Measurements from ENCODE around the gene MARCHF10. TPM values are rescaled to one million over a fixed set of nuclear protein-coding genes. Genes with fewer than 3 reads are reported as not detected.
A peak's percentile ranks its signal among the peaks of the same experiment; 100 is the strongest.

The MARCHF10 gene
- total RNA-seq, 1 donor from 2014 or later: not detected

DNA sequence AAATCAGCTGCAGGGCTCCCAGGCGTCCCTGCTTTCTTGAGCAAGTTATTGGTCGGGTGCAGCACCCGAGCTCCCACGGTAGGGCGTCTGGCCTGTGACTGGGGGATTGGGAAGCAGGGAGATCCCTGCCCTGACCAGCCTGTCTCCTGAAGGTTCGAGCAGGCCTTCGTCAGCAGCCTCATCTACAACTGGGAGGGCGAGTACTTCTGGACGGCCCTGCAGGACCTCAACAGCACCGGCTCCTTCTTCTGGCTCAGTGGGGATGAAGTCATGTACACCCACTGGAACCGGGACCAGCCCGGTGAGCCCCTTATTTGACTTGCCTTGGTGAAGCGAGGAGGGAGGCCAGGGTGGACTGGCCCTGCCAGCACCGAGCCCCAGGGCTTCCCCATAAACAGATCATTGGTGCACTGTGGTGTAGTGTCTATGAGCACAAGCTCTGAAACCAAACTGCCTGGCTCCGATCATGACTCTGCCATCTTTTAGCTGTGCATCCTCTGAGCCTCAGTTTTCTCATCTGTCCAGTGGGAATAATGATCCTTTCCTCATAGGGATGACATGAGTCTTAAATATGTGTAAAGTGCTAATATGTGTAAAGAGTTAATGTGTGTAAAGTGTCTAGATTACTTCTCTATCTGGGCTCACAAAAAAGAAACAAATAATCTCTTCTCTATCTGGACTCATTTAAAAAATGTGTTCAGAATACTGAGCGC is 131.7 kb downstream of the MARCHF10 start:
- no peak for ATAC-seq

DNA sequence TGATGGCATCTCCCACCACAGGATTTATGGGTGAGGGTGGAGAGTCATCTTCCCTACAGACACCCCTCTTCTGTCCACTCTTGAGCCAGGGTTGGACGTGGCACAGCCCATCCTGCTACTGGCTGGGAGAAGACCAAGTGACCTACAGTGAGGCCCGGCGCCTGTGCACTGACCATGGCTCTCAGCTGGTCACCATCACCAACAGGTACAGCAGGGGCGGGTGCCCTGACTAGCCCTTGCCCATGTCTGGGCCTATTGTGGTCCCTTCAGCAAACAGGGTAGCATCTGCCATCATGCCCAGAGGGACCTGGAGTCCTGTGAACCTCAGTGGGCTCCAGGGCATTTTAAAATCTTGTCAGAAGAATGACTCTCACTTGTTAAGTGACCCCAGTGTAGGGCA is 132.4 kb downstream of the MARCHF10 start:
- no peak for ATAC-seq

DNA sequence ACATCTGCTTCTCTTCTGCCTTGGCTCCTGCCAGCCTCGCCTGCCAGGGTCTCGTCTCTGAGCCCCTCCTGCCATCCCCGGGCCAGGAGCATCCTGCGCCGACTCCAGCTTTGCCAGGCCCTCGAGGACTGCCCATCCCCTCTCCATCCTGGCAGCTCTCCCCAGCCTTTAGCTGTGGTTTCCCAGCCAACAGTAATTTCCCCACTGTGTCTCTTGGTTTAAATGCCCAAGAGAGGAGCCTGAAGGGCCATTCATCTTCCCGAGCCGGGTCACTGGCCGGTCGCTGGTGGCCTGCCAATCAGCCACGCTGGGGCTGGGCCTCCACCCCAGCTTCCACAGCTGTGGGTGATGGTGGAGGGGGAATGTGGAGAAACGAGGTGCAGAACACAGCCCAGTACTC is 132.9 kb downstream of the MARCHF10 start:
- ATAC-seq: no peak

DNA sequence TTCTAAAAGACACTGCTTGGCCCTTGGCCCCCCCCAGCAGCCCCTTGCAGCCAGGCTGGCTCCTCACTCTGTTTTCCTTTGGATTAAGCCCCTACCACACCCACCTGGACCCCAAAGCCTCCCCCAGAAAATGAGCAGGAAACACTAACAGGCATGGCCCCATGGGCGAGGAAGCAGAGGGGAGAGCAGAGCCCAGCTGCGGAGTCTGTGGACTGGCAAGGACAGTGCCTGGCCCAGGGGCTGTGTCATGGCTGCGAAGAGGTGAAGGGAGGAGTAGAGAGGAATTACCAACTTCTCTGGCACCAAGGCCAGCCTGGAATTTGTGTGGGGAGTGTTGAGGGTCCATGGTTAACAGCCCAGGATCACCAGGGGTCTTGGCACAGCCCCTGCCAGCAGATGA is 133.3 kb downstream of the MARCHF10 start:
- no peak for ATAC-seq

DNA sequence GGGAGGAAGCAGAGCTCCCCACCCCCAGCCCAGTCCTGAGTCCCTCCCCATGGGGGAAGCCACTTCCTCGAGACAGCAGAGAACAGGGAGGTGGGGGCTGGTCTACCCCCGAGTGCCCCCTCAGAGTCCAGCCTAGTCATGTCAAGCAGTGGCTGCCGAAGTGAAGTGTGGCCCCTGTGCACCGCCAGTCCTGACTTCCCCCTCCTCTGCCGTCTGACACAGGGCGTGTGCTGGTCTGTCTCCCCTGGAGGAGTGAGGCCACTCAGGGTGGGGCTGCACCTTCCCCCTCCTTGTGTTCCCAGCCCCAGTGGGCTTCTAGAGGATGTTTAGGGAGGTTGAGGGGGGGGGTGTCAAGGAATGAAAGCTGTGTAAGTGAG is 133.8 kb downstream of the MARCHF10 start:
- no peak for ATAC-seq

DNA sequence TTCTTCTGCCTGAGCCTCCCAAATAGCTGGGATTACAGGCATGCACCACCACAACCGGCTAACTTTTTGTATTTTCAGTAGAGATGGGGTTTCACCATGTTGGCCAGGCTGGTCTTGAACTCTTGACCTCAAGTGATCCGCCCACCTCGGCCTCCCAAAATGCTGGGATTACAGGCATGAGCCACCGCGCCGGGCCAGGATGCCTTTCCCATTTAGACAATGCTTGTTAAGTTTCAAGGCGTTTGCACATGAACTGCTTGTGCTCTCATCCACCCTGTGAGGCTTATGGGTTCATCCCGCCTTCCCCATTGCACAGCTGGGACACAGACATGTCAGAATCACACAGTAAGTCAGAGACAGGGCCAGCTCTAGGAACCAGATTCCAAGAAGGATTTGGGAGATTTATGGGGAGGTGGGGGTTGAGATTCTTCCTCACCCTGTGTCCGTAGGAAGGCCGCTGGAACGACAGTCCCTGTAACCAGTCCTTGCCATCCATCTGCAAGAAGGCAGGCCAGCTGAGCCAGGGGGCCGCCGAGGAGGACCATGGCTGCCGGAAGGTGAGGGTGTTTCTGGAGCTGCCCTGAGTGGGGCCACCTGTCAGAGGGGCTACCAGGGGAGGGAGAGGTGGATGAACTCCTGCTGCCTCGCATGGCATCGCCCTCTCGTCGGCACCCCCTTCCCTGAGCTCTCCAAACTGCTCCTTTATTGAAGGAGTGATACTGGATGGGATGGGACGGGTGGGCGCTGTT is 134.3 kb downstream of the MARCHF10 start:
- no peak for ATAC-seq

DNA sequence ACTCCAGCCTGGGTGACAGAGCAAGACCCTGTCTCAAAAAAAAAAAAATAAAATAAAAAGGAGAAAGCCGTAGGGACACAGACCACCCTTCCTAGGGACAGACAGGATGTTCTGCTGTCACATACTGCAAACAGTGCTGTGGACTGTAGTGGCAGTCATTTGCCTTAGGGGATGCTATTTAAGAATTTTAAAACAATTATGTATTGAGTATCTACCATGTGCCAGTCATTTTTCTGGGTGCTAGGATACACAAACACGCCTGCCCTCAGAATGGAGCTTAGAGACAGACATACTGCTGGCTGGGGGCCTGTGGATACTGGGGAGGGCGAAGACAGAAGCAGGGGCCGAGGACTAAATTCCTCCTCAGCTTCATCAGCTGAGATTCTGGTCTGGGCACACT is 135.2 kb downstream of the MARCHF10 start:
- no peak for ATAC-seq

DNA sequence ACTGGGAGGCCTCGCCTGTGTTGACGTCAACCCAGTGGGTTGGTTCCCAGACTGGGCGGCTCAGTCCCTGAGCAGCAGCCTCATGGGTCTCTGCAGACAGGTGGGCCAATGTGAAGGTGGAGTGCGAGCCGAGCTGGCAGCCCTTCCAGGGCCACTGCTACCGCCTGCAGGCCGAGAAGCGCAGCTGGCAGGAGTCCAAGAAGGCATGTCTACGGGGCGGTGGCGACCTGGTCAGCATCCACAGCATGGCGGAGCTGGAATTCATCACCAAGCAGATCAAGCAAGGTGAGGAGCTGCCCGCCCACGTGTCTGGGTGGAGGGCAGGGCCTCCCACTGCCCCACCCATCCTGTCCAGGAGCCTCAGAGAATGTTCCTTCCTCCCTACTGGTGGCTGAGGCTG is 136.6 kb downstream of the MARCHF10 start:
- ATAC-seq: peak; percentile 80

DNA sequence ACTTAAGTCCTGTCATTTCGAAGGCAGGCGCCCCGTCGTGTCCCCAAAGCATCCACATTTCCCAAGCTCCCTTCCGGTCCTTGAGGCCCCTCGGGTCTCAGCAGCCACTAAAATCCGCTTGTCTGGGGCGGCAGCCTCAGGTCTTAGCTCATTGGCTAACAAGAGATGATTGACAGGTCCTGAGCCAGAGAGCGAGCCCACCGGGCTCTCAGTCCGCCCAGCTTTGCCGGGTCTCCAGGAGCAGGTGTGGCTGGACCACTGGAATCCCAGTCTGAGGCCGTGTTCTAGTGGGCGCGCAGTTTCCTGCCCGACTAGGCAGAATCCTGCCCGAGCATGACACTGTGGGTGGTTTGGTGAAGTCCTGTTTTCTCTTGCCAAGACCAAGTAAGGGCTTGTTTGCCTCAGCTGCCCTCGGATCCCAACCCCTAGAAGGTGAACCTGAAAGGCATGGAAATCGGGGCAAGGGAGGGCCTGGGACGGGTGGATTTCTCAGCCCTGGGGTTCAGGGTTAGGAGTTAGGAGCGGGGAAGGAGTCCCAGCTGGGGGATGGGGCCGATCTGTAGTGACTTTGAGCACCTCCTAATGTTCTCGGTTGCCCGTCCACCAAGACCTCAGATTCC is 137.8 kb downstream of the MARCHF10 start:
- peak; percentile 69 for ATAC-seq

DNA sequence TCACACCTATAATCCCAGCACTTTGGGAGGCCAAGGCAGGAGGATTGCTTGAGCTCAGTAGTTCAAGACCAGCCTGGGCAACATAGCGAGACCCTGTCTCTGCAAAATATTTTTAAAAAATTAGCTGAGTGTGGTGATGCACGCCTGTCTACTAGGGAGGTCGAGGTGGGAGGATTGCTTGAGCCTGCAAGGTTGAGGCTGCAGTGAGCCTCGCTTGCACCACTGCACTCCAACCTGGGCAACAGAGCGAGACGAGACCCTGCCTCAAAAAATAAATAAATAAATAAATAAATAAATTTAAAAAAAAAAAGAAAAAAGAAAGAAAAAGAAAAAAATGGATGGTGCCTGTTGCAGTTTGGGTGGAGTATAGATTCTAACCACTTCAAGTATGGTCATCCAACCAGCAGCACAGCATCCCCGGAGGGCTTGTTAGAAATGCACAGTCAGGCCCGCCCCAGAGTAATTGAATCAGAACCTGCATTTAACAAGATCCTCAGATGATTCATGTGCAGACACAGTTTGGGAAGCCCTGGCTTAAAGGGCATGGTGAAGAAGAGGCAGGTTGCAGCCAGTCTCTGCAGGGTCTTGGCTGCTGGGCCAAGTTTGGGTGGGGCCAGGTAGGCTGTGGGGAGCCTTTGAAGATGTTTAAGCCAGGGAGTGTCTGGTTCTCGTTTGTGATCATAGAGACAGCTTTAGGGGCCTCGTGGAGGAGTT is 139.9 kb downstream of the MARCHF10 start:
- ATAC-seq: peak; percentile 67

DNA sequence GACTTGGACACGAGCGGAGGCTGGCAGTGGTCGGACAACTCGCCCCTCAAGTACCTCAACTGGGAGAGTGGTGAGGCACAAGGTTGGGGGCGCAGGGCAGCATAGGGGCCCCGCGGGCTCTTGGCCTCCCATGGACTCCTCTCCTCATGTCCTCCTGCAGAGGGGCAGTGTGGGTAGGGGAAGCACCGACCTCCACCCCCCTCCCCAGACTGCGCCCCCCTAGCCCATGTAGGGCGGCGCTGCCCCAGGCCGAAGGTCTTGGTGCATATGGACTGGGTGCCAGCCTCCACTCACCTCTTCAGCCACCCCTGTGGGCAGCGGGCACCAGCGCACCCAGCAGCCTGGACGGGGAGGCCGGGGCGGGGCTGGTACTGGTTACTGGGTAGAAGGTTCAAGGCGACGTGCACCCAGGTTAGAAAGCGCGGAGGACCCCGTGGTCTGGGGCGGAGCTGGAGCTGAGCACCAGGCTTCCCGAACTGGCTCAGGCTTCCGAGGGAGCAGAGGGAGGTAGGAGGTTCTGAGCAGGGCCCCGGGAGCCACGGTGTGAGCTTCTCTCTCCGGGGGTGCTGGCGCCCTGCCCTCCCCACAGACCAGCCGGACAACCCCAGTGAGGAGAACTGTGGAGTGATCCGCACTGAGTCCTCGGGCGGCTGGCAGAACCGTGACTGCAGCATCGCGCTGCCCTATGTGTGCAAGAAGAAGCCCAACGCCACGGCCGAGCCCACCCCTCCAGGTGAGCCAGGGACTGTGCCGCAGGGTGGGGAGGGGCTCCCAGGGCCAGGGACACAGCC is 141.1 kb downstream of the MARCHF10 start:
- no peak for ATAC-seq

DNA sequence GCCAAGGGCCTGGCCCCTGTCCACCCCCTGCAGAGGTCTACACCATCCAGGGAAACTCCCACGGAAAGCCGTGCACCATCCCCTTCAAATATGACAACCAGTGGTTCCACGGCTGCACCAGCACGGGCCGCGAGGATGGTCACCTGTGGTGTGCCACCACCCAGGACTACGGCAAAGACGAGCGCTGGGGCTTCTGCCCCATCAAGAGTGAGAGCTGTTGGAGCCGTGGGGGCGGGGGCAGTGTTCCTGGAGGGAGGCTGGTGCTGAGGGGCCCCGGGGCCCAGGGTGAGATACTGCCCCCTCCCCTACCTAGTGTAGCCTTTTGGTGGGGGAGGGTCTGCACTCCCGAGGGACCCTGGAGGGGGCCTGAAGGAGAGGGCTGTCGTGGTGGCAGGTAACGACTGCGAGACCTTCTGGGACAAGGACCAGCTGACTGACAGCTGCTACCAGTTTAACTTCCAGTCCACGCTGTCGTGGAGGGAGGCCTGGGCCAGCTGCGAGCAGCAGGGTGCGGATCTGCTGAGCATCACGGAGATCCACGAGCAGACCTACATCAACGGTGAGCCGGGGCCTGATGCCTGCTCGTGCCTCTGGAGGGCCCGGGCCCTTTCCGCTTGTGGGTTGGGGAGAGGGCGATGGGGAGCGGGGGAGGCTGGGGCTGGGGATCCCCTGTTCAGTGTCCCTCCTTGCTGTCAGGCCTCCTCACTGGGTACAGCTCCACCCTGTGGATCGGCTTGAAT is 141.9 kb downstream of the MARCHF10 start:
- no peak for ATAC-seq

DNA sequence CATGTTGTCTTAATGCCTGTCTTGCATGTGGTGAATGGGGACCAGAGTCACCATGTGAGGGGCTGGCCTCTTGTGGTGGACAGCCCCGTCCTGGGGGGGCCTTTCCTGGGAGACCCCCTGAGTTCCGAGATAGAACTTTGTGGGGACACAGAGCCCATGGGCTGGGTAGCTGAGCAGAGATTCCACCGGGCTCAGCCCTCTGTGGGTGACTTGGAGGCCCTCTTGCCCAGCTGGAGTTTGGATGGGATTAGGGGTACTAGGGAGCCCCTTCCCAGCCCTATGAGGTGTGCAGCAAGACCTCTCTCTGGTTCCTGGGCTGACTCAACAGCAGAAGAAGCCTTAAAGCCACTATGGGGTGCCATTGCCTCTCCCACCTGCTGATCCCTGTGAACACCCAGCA is 142.5 kb downstream of the MARCHF10 start:
- no peak for ATAC-seq

DNA sequence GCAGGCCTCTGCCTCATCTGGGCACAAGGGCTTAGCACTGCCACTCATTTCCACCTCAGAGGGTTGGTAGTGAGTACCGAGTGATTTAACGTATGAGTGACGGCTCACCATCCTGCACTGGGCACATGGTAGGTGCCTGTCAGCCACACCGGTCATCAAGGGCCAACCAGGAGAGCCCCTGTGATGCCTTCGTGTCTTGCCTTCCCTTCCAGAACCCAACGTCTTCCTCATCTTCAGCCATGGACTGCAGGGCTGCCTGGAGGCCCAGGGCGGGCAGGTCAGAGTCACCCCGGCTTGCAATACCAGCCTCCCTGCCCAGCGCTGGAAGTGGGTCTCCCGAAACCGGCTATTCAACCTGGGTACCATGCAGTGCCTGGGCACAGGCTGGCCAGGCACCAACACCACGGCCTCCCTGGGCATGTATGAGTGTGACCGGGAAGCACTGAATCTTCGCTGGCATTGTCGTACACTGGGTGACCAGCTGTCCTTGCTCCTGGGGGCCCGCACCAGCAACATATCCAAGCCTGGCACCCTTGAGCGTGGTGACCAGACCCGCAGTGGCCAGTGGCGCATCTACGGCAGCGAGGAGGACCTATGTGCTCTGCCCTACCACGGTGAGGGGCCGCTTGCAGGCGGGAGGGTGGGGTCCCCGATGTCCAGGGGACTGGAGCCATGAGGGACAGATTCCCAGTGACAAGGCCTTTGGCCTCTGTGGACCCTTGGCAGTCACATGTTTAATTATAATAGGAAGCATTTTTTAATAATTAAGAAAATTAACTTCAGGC is 143.6 kb downstream of the MARCHF10 start:
- ATAC-seq: no peak

DNA sequence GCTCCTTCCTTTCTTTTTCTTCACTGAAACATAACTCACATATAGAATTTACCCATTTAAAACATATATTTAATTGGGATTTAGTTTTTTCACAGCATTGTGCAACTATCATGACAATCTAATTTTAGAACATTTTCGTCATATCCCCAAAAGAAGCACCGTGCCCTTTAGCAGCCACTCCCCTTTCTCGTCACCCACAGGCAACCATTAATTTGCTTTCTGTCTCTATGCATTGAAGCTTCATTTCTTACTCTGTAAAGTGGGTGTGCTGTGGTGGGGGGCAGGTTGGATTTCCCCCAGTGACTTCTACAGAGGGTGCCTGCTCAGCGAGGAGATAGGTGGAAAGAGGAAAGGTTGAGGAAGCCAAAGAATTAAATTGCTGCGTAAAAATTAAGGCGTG is 144.8 kb downstream of the MARCHF10 start:
- no peak for ATAC-seq

DNA sequence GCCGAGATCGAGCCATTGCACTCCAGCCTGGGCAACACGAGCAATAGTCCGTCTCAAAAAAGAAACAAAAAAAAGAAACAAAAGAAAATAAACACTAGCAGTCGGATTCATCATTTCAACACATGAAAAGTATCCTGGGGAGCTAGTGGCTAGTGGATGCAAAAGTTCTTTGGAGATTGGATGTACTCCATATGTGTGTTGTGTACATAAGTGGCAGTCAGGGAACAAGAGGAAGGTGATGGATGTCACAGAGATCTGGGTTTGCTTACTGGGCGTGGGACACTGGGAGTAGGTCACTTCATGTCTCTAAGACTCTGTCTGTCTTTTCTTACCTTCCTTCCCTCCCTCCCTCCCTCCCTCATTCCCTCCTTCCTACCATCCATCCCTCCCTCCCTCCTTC is 145.3 kb downstream of the MARCHF10 start:
- ATAC-seq: no peak

DNA sequence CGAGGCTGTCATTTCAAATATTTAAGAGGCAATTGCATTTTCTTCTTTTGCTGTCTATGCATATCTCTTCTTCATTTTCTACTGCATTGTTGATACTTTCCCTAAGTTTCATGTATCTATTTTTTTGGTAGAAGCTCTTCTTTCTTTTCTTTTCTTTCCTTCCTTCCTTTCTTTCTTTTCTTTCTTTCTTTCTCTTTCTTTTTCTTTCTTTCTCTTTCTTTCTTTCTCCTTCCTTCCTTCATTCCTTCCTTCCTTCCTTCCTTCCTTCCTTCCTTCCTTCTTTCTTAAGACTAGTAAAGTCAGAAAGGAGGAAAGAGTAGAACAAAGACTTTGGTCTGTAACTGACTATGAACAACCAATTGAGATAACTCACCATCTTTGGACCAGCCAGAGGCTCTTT is 146.8 kb downstream of the MARCHF10 start:
- ATAC-seq: no peak

DNA sequence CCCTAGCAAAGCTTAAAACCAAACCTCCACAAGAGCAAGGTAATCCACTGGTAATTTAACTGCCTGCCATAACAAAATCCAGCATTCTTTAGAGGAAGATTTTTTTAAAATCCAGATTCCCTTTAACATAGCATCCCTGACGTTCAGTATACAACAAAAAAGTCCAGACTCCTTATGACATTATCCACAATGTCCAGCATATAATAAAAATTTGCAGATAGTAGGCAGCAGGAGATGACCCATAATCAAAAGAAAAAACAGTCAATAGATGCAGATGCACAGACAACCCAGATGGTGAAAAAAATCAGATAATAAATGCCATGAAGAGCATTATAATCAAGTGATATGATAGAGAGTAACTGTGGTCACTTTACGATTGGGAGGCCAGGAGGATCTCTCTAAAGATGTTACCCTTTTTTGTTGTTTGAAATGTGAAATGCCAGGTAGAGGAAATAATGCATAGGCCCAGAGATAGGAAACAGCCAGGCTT is 147.4 kb downstream of the MARCHF10 start:
- no peak for ATAC-seq

DNA sequence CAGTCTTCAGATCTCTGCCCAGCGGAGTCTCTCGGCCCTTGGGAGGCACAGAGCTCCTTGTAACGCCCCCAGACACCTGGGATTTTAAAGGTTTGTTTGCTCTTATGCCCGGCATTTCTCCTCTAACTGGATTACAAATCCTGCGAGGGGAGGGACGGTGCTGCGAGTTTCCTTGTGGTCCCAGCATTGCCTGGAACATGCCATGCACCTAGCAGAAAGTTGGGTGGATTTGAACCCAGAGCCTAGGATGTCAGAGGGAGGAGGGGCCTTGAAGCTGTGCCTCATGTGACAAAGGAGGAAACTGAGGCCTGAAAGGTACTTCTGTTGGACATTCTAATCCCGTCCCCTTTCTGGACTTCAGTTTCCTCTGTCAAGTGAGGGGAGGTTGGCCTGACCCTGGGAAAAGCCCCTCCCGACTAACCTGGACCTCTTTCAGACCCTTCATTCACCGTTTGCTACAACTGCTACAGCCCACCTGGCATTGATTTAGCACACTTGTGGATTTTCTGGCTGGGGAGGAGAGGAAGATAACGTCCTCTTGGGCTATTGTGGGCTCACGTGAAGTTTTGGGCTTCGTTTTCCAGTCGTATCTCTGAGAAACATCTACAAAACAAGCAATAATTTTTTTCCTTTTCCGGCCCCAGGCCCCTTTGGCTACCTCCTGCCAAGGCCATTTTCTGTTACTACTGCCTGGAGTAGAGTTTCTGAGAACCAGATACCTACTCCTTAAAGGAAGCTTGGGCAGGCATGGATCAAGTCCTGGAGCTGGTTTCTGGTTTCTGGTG is 149.8 kb downstream of the MARCHF10 start:
- ATAC-seq: no peak

DNA sequence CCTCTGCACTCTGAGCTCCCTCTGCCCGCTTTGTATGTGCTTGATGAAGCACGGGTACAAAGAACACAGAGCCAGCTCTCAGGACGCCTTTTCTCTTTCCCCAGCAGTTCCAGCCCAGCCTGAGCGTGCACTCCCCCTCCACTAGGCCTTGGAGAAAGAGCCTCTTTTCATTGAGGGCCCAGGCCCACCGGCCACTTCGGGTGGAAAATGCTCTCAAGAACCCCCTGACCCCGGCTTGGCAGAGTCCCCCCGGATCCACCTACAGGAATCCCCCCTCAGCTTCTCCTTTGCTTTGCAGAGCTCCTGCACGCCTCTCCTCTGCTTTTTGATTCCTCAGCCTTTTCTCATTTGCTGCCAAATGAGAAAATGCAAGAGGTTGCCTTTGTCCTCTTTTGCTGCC is 150.4 kb downstream of the MARCHF10 start:
- ATAC-seq: no peak

All from esophagus mucosa (tissue), 1 donor.